Hematopoietic multipotent progenitor cell treated with erythropoietin and hydrocortisone succinate and interleukin-3 and kit ligand, for 15 days (in vitro differentiated cells): ENCODE results near the gene RAD51C.
"Not testable (repeated sequence)": the region's sequence is repeated elsewhere in the genome, so short reads cannot be mapped to it uniquely, and the experiment has no call there.

Source experiments
- DNase-seq: peaks from one replicate; pipeline ENCODE4 v3.0.0-alpha.2; 2015; ENCODE audit warnings: low spot score

The RAD51C gene

DNA sequence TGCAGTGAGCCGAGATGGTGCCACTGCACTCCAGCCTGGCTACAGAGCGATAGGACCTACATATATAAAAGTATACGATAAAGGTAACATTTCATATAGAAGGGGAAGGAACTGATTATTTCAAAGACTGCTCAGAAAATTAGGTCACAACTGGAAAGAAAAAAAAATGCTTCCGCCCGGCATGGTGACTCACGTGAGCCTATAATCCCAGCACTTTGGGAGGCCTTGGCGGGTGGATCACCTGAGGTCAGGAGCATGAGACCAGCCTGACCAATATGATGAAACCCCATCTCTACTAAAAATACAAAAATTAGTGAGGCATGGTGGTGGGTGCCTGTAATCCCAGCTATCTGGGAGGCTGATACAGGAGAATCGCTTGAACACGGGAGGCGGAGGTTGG lies 8.4 kb upstream of the RAD51C start:
- no peak for DNase-seq

DNA sequence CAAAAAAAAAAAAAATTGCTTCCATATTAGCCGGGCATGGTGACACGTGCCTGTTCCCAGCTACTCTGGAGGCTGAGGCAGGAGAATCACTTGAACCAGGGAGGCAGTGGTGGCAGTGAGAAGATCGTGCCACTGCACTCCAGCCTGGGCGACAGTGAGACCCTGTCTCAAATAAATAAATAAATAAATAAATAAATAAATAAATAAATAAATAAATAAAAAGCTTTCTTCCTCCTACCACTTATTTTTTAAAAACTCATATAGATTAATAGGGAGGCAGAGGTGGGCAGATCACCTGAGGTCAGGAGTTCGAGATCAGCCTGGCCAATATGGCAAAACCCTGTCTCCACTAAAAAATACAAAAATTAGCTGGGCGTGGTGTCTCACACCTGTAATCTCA lies 7.9 kb upstream of the RAD51C start:
- not testable (repeated sequence) for DNase-seq

- no peak for DNase-seq
These were observed 5.4 kb upstream of the RAD51C start for GRCh38 chr17:58686980-58687379.

DNA sequence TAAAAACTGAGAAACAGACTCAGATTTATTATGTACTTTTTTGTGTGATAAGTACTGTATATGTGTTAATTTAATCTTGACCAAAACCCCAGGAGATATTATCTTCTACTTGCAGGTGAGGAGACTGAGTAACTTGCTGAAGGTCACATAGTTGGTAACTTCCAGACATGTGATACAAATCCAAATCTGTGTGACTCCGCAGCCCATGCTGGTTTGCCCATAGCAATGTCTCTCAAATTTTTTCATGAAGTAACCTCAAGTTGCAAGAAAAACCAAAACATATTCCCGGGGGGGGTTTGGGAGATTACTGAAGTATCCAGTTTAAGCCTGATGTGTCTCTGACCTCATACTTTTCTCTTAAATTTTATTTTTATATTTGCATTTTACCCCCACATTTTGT lies 3.9 kb upstream of the RAD51C start:
- no peak for DNase-seq

GRCh38 chr17:58690033-58690432 lies 2.4 kb upstream of the RAD51C start:
- DNase-seq = not testable (repeated sequence)

- DNase-seq = no peak
These were observed 632 bp upstream of the RAD51C start, which contains the start of gene TEX14 for GRCh38 chr17:58691701-58692238. TSS of gene TEX14 (minus strand) at chr17:58692045. CDS start at chr17:58652001, 40,044 bp downstream.

DNA sequence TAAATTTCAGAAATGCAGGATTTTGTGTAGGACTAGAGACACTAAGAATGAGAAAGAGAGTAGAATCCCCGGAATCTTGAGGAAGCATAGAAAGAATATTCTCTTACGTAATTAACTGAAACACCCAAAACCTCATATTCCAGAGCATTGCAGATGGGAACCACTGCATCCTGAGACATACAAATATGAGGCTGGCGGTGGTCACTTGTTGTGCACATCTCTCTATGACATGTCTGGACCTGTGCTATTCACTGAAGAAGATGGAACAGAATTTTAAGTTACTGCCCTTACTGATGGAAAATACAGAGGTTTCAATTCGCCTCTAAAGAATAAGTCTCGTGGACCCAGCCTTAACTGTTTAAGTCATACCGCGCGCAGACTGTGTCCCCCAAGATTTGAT lies 806 bp downstream of the RAD51C start:
- no peak for DNase-seq

- DNase-seq = no peak
These were observed 1.3 kb downstream of the RAD51C start for GRCh38 chr17:58693751-58694150.

- no peak for DNase-seq
These were observed 1.9 kb downstream of the RAD51C start for GRCh38 chr17:58694302-58694701.

DNA sequence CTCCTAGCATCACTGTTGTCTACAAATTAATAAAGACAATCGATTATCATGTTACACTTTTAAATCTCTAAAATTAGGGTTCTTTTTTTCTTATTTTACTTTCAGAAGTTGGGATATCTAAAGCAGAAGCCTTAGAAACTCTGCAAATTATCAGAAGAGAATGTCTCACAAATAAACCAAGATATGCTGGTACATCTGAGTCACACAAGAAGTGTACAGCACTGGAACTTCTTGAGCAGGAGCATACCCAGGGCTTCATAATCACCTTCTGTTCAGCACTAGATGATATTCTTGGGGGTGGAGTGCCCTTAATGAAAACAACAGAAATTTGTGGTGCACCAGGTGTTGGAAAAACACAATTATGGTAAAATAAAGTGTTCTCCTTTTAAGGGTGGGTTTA lies 2.4 kb downstream of the RAD51C start:
- DNase-seq = no peak

GRCh38 chr17:58699771-58700170 lies 7.4 kb downstream of the RAD51C start:
- DNase-seq = no peak

DNA sequence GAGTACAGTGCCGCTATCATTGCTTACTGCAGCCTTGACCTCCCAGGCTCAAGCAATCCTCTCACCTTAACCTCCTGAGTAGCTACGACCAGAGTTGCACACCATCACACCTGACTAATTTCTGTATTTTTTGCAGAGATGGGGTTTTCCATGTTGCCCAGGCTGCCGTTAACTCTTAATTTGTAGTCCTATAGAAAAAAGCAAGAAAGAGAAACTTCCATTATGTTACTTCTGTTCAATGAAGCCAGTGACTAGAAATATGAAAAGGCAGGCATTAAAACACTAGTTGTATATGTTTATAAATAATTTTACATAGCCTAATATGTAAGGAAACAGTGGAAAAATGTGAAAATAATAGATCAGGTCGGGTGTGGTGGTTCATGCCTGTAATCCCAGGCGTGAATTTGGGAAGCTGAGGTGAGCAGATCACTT lies 9.7 kb downstream of the RAD51C start:
- DNase-seq = no peak

- no peak for DNase-seq
These were observed 10.3 kb downstream of the RAD51C start for GRCh38 chr17:58702708-58703107.

GRCh38 chr17:58703137-58703915 lies 10.9 kb downstream of the RAD51C start:
- DNase-seq = no peak

DNA sequence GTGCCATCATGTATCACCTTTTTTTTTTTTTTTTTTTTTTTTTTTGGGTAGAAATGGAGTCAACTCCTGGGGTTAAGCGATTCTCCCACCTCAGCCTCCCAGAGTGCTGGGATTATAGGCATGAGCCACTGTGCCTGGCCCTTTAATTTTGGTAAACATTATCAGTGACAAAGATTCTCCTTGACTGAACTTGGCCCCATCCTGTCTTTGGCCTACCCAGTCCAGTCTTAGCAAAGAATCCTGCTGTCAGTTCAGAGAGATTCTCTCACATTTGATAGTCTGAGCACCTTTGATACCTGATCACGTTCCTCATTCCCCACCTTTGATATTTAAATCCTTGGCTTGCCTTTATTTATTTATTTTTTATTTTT lies 11.5 kb downstream of the RAD51C start:
- DNase-seq = no peak

- no peak for DNase-seq
These were observed 14.1 kb downstream of the RAD51C start for GRCh38 chr17:58706351-58707140.

GRCh38 chr17:58710948-58711552 lies 18.6 kb downstream of the RAD51C start:
- DNase-seq = peak; percentile 69

DNA sequence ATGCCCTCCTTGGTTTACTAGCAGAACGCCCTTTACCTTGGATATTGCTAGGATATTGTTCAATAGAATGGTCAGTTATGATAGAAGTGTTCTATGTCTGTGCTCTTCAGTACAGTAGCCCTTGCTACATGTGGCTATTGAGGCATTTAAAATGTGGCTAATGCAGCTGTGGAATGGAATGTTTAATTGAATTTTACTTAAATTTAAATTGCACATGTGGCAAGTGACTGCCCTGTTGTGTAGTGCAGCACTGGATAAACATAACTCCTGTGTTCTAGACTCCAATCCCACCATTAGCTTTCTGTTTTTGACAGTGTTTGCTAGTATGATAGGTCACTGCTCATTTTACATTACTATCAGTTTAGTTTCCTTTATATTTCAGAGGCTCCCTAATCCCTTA lies 29.9 kb downstream of the RAD51C start:
- no peak for DNase-seq

GRCh38 chr17:58722696-58723095 lies 30.3 kb downstream of the RAD51C start:
- no peak for DNase-seq

- DNase-seq = no peak
These were observed 36.4 kb downstream of the RAD51C start for GRCh38 chr17:58728798-58729197.

- DNase-seq = no peak
These were observed 38.5 kb downstream of the RAD51C start for GRCh38 chr17:58730937-58731336.

GRCh38 chr17:58734040-58734439 lies 41.6 kb downstream of the RAD51C start:
- DNase-seq = no peak

GRCh38 chr17:58734811-58735210 lies 42.4 kb downstream of the RAD51C start:
- DNase-seq = no peak
